Progenitor cell of endocrine pancreas (in vitro differentiated cells): ENCODE measurements around the gene ZNF536. TPM values are rescaled to one million over a fixed set of nuclear protein-coding genes. Genes with fewer than 3 reads are reported as not detected.

Source experiments
- DNase-seq: peaks from one replicate; pipeline ENCODE4 v3.0.0; 2021; ENCODE audit warnings: low spot score; ENCODE audit not compliant: unreplicated experiment
- H3K27ac Mint-ChIP-seq: 2 replicates; pipeline ENCODE4 v1.8.0; 2021; ENCODE audit warnings: mild to moderate bottlenecking, moderate library complexity, mixed read lengths
- H3K27me3 Mint-ChIP-seq: 2 replicates; pipeline ENCODE4 v1.8.0; 2021; ENCODE audit warnings: mixed read lengths
- H3K36me3 Mint-ChIP-seq: 2 replicates; pipeline ENCODE4 v1.8.0; 2022; ENCODE audit warnings: mixed read lengths; ENCODE audit not compliant: insufficient read depth
- H3K4me1 Mint-ChIP-seq: 2 replicates; pipeline ENCODE4 v1.8.0; 2021; ENCODE audit warnings: low read depth, mixed read lengths
- H3K4me3 Mint-ChIP-seq: 2 replicates; pipeline ENCODE4 v1.8.0; 2021; ENCODE audit warnings: low read depth, mild to moderate bottlenecking, moderate library complexity, mixed read lengths
- H3K9me3 Mint-ChIP-seq: 2 replicates; pipeline ENCODE4 v1.8.0; 2021; ENCODE audit warnings: low read depth, mixed read lengths
- total RNA-seq: library from RNA; stranded (reverse); gene quantifications from 2 replicates; pipeline ENCODE4 v1.2.1, GENCODE V29; 2021
- TF ChIP-seq, protein P1 (sequence below): fragments of 200-600 bp; sonication (generic); IDR thresholded peaks from one replicate; pipeline ENCODE4 v1.5.0; 2021; ENCODE audit warnings: antibody characterized with exemption, mild to moderate bottlenecking; ENCODE audit not compliant: unreplicated experiment

The ZNF536 gene
- total RNA-seq, 1 donor from 2014 or later = 2.0 TPM

GRCh38 chr19:30530751-30531150, 158.6 kb downstream of the ZNF536 start:
- no peak for DNase-seq
- H3K4me1 Mint-ChIP-seq = no peaks in the 10 kb centered on the region
- no peak overlapping the region for H3K4me3 Mint-ChIP-seq
- H3K36me3 Mint-ChIP-seq = no peaks in the 10 kb centered on the region
- no peaks in the 10 kb centered on the region for H3K9me3 Mint-ChIP-seq
- TF ChIP-seq, protein P1, sequence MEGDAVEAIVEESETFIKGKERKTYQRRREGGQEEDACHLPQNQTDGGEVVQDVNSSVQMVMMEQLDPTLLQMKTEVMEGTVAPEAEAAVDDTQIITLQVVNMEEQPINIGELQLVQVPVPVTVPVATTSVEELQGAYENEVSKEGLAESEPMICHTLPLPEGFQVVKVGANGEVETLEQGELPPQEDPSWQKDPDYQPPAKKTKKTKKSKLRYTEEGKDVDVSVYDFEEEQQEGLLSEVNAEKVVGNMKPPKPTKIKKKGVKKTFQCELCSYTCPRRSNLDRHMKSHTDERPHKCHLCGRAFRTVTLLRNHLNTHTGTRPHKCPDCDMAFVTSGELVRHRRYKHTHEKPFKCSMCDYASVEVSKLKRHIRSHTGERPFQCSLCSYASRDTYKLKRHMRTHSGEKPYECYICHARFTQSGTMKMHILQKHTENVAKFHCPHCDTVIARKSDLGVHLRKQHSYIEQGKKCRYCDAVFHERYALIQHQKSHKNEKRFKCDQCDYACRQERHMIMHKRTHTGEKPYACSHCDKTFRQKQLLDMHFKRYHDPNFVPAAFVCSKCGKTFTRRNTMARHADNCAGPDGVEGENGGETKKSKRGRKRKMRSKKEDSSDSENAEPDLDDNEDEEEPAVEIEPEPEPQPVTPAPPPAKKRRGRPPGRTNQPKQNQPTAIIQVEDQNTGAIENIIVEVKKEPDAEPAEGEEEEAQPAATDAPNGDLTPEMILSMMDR = no peak
- no peak overlapping the region for H3K27ac Mint-ChIP-seq
- H3K27me3 Mint-ChIP-seq = no peaks in the 10 kb centered on the region

GRCh38 chr19:30535011-30535410, 162.8 kb downstream of the ZNF536 start:
- Mint-ChIP-seq H3K4me3 (no peak overlapping the region), H3K9me3 (no peaks in the 10 kb centered on the region), H3K4me1 (no peaks in the 10 kb centered on the region), H3K27ac (no peak overlapping the region), H3K27me3 (peaks cover 10% of the 10 kb centered on the region), H3K36me3 (no peaks in the 10 kb centered on the region)
- DNase-seq = no peak
- TF ChIP-seq, protein P1 = no peak

GRCh38 chr19:30536975-30537374, 164.8 kb downstream of the ZNF536 start:
- Mint-ChIP-seq H3K36me3 (no peaks in the 10 kb centered on the region), H3K27me3 (peaks cover 10% of the 10 kb centered on the region), H3K27ac (no peak overlapping the region), H3K4me3 (no peak overlapping the region), H3K4me1 (no peaks in the 10 kb centered on the region), H3K9me3 (no peaks in the 10 kb centered on the region)
- no peak for DNase-seq
- TF ChIP-seq, protein P1 = no peak

DNA sequence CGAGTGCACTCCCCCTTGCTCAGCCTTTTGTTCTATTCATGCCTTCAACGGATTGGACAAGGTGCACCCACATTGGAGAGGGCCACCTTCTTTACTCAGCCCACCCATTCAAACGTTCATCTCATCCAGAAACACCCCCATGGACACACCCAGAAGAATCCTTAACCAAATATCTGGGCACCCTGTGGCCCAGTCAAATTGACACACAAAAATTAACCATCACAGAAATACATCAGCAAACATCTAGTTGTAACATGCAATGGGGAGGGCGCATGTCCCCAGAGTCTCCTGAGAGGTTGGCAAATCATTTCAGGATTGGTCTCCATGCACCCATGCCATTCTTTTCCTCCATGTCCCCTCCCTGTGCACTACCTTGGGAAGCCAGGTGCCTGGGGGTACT, 167.1 kb downstream of the ZNF536 start:
- no peaks in the 10 kb centered on the region for H3K36me3 Mint-ChIP-seq
- H3K27me3 Mint-ChIP-seq = peaks cover 10% of the 10 kb centered on the region
- no peaks in the 10 kb centered on the region for H3K9me3 Mint-ChIP-seq
- TF ChIP-seq, protein P1 = no peak
- no peak overlapping the region for H3K27ac Mint-ChIP-seq
- H3K4me1 Mint-ChIP-seq = no peaks in the 10 kb centered on the region
- H3K4me3 Mint-ChIP-seq = no peak overlapping the region
- DNase-seq = no peak

GRCh38 chr19:30539981-30540380, 167.8 kb downstream of the ZNF536 start:
- DNase-seq = no peak
- TF ChIP-seq, protein P1 = no peak
- Mint-ChIP-seq H3K9me3 (no peaks in the 10 kb centered on the region), H3K4me3 (no peak overlapping the region), H3K36me3 (no peaks in the 10 kb centered on the region), H3K27ac (no peak overlapping the region), H3K27me3 (peaks cover 10% of the 10 kb centered on the region), H3K4me1 (no peaks in the 10 kb centered on the region)

GRCh38 chr19:30540761-30541160, 168.6 kb downstream of the ZNF536 start:
- no peak overlapping the region for H3K27ac Mint-ChIP-seq
- H3K27me3 Mint-ChIP-seq = peaks cover 10% of the 10 kb centered on the region

More at GRCh38 chr19:30540761-30541160, 168.6 kb downstream of the ZNF536 start:
- TF ChIP-seq, protein P1 = no peak
- Mint-ChIP-seq H3K4me1 (no peaks in the 10 kb centered on the region), H3K4me3 (no peak overlapping the region), H3K9me3 (no peaks in the 10 kb centered on the region), H3K36me3 (no peaks in the 10 kb centered on the region)
- DNase-seq = no peak
